Measurements from ENCODE around the gene DCAF12. TPM values are rescaled to one million over a fixed set of nuclear protein-coding genes. Genes with fewer than 3 reads are reported as not detected.
A peak's percentile ranks its signal among the peaks of the same experiment; 100 is the strongest.

The DCAF12 gene
- total and polyA plus RNA-seq, 2 of the 13 experiments (the other 11 are each of a cell fraction or from before 2014, with no cell fraction given) = 26.8 to 37.4 TPM

DNA sequence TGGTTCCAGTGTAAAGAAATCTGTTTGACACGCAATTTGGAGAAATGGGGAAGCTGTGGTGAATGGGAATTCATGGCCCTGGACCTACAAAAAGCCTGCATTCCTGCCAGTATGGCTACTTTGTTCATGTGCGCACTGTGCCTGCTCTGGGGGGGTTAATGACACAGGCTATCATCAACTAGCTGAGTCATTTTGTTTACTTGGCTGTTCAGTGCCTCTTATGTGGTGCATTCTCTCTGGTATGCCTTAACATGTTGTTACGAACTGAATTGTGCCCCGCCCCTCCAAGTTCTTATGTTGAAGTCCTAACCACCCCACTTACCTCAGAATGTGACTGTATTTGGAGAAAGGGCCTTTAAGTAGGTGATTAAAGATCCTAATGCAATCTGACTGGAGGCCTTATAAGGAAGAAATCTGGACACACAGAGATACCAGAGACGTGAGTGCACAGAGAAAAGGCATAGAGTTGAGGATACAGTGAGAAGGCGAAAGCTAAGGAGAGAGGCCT, 31.9 kb upstream of the DCAF12 start (continued):
- TF ChIP-seq ZIK1 (CRISPR knock-in tag; IDR thresholded peaks at IDR 0.05; ENCODE audit: borderline replicate concordance, low read depth) (no peak), YY1 (IDR thresholded peaks at IDR 0.05; ENCODE audit: insufficient read depth, insufficient replicate concordance, low read depth, low read length) (no peak), CBFB (CRISPR knock-in tag; IDR thresholded peaks at IDR 0.05) (no peak), ZNF766 (CRISPR knock-in tag; IDR thresholded peaks at IDR 0.05; ENCODE audit: borderline replicate concordance) (no peak), ZNF205 (CRISPR knock-in tag; IDR thresholded peaks at IDR 0.05) (no peak), SRSF9 (IDR thresholded peaks at IDR 0.05; ENCODE audit: borderline replicate concordance, insufficient read depth, low read depth, low read length, poor library complexity, severe bottlenecking) (no peak), ZNF652 (CRISPR knock-in tag; IDR thresholded peaks at IDR 0.05; ENCODE audit: borderline replicate concordance, low read depth) (peak; percentile 85), SALL1 (CRISPR knock-in tag; IDR thresholded peaks at IDR 0.05) (peak; percentile 50; the same call in 1 of the 2 replicates), JUND (CRISPR knock-in tag; IDR thresholded peaks at IDR 0.05) (peak; percentile 82), ZBTB8A (CRISPR knock-in tag; IDR thresholded peaks at IDR 0.05; ENCODE audit: borderline replicate concordance, low read depth) (no peak), NKX3-1 (CRISPR knock-in tag; IDR thresholded peaks at IDR 0.05) (no peak), SMAD9 (CRISPR knock-in tag; IDR thresholded peaks at IDR 0.05) (no peak), MIXL1 (CRISPR knock-in tag; IDR thresholded peaks at IDR 0.05) (peak; percentile 54; the same call in 1 of the 2 replicates), ZNF674 (CRISPR knock-in tag; IDR thresholded peaks at IDR 0.05; ENCODE audit: low read depth) (no peak), NR1H2 (CRISPR knock-in tag; IDR thresholded peaks at IDR 0.05; ENCODE audit: borderline replicate concordance, low read depth) (no peak), LCORL (IDR thresholded peaks at IDR 0.05) (no peak), LCORL (CRISPR knock-in tag; IDR thresholded peaks at IDR 0.05) (0 out of 2 replicates have a peak, but pooled peaks have one; percentile 32), PHF8 (CRISPR knock-in tag; IDR thresholded peaks at IDR 0.05) (no peak), CREB1 (IDR thresholded peaks at IDR 0.05) (0 out of 2 replicates have a peak, but pooled peaks have one; percentile 6), CREB1 (CRISPR knock-in tag; IDR thresholded peaks at IDR 0.05) (no peak), ZNF460 (CRISPR knock-in tag; IDR thresholded peaks at IDR 0.05; ENCODE audit: borderline replicate concordance) (no peak), NFKBIZ (CRISPR knock-in tag; IDR thresholded peaks at IDR 0.05) (no peak), HNRNPLL (IDR thresholded peaks at IDR 0.05; ENCODE audit: low read depth, low read length, poor library complexity, severe bottlenecking) (no peak), NCOA5 (CRISPR knock-in tag; IDR thresholded peaks at IDR 0.05) (no peak), ZMYM3 (CRISPR knock-in tag; IDR thresholded peaks at IDR 0.05) (peak; percentile 61)
- TF ChIP-seq, protein P1, sequence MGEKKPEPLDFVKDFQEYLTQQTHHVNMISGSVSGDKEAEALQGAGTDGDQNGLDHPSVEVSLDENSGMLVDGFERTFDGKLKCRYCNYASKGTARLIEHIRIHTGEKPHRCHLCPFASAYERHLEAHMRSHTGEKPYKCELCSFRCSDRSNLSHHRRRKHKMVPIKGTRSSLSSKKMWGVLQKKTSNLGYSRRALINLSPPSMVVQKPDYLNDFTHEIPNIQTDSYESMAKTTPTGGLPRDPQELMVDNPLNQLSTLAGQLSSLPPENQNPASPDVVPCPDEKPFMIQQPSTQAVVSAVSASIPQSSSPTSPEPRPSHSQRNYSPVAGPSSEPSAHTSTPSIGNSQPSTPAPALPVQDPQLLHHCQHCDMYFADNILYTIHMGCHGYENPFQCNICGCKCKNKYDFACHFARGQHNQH (CRISPR knock-in tag; IDR thresholded peaks at IDR 0.05) = no peak
- TF ChIP-seq, protein P2, sequence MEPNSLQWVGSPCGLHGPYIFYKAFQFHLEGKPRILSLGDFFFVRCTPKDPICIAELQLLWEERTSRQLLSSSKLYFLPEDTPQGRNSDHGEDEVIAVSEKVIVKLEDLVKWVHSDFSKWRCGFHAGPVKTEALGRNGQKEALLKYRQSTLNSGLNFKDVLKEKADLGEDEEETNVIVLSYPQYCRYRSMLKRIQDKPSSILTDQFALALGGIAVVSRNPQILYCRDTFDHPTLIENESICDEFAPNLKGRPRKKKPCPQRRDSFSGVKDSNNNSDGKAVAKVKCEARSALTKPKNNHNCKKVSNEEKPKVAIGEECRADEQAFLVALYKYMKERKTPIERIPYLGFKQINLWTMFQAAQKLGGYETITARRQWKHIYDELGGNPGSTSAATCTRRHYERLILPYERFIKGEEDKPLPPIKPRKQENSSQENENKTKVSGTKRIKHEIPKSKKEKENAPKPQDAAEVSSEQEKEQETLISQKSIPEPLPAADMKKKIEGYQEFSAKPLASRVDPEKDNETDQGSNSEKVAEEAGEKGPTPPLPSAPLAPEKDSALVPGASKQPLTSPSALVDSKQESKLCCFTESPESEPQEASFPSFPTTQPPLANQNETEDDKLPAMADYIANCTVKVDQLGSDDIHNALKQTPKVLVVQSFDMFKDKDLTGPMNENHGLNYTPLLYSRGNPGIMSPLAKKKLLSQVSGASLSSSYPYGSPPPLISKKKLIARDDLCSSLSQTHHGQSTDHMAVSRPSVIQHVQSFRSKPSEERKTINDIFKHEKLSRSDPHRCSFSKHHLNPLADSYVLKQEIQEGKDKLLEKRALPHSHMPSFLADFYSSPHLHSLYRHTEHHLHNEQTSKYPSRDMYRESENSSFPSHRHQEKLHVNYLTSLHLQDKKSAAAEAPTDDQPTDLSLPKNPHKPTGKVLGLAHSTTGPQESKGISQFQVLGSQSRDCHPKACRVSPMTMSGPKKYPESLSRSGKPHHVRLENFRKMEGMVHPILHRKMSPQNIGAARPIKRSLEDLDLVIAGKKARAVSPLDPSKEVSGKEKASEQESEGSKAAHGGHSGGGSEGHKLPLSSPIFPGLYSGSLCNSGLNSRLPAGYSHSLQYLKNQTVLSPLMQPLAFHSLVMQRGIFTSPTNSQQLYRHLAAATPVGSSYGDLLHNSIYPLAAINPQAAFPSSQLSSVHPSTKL (CRISPR knock-in tag; IDR thresholded peaks at IDR 0.05) = peak; percentile 57
- TF ChIP-seq, protein P3, sequence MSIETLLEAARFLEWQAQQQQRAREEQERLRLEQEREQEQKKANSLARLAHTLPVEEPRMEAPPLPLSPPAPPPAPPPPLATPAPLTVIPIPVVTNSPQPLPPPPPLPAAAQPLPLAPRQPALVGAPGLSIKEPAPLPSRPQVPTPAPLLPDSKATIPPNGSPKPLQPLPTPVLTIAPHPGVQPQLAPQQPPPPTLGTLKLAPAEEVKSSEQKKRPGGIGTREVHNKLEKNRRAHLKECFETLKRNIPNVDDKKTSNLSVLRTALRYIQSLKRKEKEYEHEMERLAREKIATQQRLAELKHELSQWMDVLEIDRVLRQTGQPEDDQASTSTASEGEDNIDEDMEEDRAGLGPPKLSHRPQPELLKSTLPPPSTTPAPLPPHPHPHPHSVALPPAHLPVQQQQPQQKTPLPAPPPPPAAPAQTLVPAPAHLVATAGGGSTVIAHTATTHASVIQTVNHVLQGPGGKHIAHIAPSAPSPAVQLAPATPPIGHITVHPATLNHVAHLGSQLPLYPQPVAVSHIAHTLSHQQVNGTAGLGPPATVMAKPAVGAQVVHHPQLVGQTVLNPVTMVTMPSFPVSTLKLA (IDR thresholded peaks at IDR 0.05) = no peak
